Left ventricle myocardium superior (tissue), 1 donor: ENCODE data around the gene PYCARD. TPM values are rescaled to one million over a fixed set of nuclear protein-coding genes. Genes with fewer than 3 reads are reported as not detected.
A peak's percentile ranks its signal among the peaks of the same experiment; 100 is the strongest.
"Not testable (repeated sequence)": the region's sequence is repeated elsewhere in the genome, so short reads cannot be mapped to it uniquely, and the experiment has no call there.

Experiments
- ATAC-seq: fragments of 200-7000 bp; cut with Tn5 transposase; one replicate; pipeline ENCODE4 v1.9.1; 2020; ENCODE audit warnings: mild to moderate bottlenecking, moderate library complexity
- DNase-seq: peaks from one replicate; pipeline ENCODE4 v3.0.0-alpha.2; 2020
- intact Hi-C: fragments of 100-400 bp; cut with micrococcal nuclease; formaldehyde crosslinking; loops from one replicate; pipeline ENCODE4 v1.11.0; 2022
- total RNA-seq: library from RNA; stranded (reverse); fragmentation: NEBNext Ultra II Directional; extraction: Animal tissue kit (Norgen Biotek cat#: 25700); gene quantifications from one replicate; pipeline ENCODE4 v1.2.1, GENCODE V29; 2021
- donor health status: DM: no; HTN: yes; CAD: no; lungs with severe emphysema.

The PYCARD gene
- total RNA-seq, 1 donor from 2014 or later = 7.4 TPM

GRCh38 chr16:31179219-31179746 lies 23.3 kb downstream of the PYCARD start:
- ATAC-seq (peak; percentile 3), DNase-seq (no peak)
- intact Hi-C loops = no loop called here

DNA sequence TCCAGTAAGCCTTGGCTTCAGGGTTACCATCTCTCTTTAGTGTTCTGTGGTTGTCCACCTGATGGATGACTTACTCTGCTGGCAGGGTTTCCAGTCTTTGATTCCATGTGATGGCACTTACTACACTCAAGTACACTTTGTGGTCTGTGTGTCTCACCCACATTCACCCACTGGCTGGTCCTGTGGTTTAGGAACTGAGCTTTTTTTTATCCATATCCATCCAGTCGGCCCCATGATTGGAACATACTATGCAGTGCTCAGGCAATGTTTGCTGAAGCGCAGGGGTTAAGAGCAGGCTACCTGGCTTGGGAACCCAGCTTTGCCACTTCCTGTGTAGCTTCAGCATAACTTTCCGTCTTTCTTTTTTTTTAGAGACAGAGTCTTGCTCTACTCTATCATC lies 25.4 kb downstream of the PYCARD start:
- DNase-seq (no peak), ATAC-seq (no peak)
- intact Hi-C loops = no loop called here

GRCh38 chr16:31170048-31170447 lies 32.5 kb downstream of the PYCARD start:
- DNase-seq, intact Hi-C loops: not testable (repeated sequence)
- peak; percentile 97 for ATAC-seq

DNA sequence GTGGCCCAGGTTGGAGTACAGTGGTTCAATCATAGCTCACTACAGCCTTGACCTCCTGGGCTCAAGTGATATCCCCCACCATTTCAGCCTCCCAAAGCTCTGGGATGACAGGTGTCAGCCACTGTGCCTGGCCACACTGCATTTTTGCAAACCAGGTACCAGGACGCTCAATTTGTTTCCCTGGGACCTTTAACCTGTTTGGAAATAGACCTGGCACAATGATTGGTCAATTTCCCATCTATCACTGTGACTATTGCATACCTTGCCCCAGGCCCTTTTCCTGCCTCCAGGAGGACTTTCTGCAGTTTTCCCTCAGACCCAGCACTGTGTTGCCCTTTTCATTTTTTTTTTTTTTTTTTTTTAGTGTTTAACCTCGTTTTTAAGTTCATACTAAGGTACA lies 33.7 kb downstream of the PYCARD start:
- DNase-seq = no peak
- intact Hi-C loops = no loop called here
- no peak for ATAC-seq

DNA sequence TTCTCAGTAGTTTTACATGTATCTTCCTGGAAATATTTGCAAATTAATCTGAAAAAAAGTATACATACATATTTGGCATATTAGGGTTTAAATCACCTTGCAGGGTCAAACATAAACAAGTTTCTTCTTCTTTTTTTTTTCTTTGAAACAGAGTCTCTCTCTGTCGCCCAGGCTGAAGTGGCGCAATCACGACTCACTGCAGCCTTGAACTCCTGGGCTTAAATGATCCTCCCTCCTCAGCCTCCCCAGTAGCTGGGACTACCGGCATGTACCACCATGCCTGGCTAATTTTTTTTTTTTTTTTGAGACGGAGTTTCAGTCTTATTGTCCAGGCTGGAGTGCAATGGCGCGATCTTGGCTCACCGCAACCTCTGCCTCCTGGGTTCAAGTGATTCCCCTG lies 35.2 kb downstream of the PYCARD start:
- no peak for ATAC-seq
- no peak for DNase-seq
- intact Hi-C loops = no loop called here

DNA sequence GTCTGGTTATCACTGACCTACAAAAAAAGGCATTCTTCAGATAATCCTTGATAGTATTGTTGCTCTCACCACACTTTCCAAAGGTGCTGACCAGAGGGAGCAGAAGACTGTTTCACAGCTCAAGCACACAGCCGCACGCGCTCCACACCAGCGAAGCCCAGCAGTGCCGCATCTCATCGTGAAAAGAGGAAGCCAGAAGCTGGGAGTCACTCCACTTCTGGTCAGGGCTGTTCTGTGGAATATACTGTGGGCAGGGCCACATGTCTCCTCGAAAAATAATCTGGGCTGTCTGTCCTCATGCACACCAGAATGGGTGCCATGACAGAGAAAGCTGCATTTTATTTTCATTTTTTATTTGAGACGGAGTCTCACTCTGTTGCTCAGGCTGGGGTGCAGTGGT lies 45.4 kb downstream of the PYCARD start:
- DNase-seq (no peak), ATAC-seq (peak; percentile 48)
- intact Hi-C loops = no loop called here

Other genes with a start within 250 kb of the PYCARD start
- gene SETD1A, start 245.0 kb downstream of the PYCARD start, total RNA-seq = 11.0 TPM
- 7.4 TPM for gene HSD3B7, start 217.6 kb downstream of the PYCARD start, total RNA-seq
- 0.40 TPM for gene STX1B, start 192.1 kb downstream of the PYCARD start, total RNA-seq
- gene STX4, start 169.2 kb downstream of the PYCARD start, total RNA-seq = 42.4 TPM
- gene ZNF668, start 128.5 kb downstream of the PYCARD start, total RNA-seq = 3.9 TPM
- 9.9 TPM for gene ZNF646, start 128.3 kb downstream of the PYCARD start, total RNA-seq
- 0.87 TPM for gene PRSS53, start 113.8 kb downstream of the PYCARD start, total RNA-seq
- gene VKORC1, start 108.0 kb downstream of the PYCARD start, total RNA-seq = 39.9 TPM
- gene BCKDK, start 94.4 kb downstream of the PYCARD start, total RNA-seq = 90.5 TPM
- 77.4 TPM for gene KAT8, start 85.1 kb downstream of the PYCARD start, total RNA-seq
- not detected for gene PRSS8, start 67.0 kb downstream of the PYCARD start, total RNA-seq
- 2.7 TPM for gene PRSS36, start 52.7 kb downstream of the PYCARD start, total RNA-seq
- gene FUS, start 22.6 kb downstream of the PYCARD start, total RNA-seq = 84.8 TPM
- gene TRIM72, start 11.4 kb upstream of the PYCARD start, total RNA-seq = 0.40 TPM
- not detected for gene PYDC1, start 14.4 kb upstream of the PYCARD start, total RNA-seq
- gene ITGAM, start 57.2 kb upstream of the PYCARD start, total RNA-seq = 7.1 TPM
- gene ITGAX, start 152.4 kb upstream of the PYCARD start, total RNA-seq = 3.2 TPM
- gene ITGAD, start 190.6 kb upstream of the PYCARD start, total RNA-seq = not detected
- 1,516 TPM for gene COX6A2, start 225.6 kb upstream of the PYCARD start, total RNA-seq
- 1.6 TPM for gene ZNF843, start 240.0 kb upstream of the PYCARD start, total RNA-seq